HepG2 (cell line): ENCODE data around the gene AMIGO3. TPM values are rescaled to one million over a fixed set of nuclear protein-coding genes. Genes with fewer than 3 reads are reported as not detected.

Experiments used
- FOXM1 ChIP-seq: sonication (generic); formaldehyde crosslinking; IDR thresholded peaks from 2 replicates; pipeline ENCODE4 v1.5.0; 2020; ENCODE audit warnings: missing genetic modification reagents
- HNRNPL ChIP-seq: fragments of 200-400 bp; formaldehyde crosslinking; IDR thresholded peaks from 2 replicates; pipeline ENCODE4 v1.6.1; 2017; ENCODE audit warnings: mild to moderate bottlenecking, low read depth, low read length
- IRF9 ChIP-seq: sonication (generic); formaldehyde crosslinking; IDR thresholded peaks from 2 replicates; pipeline ENCODE4 v1.8.0; 2022; ENCODE audit warnings: missing genetic modification reagents, mild to moderate bottlenecking, borderline replicate concordance
- KLF9 ChIP-seq: IDR thresholded peaks from 2 replicates; pipeline ENCODE4 v1.6.1; 2016; ENCODE audit warnings: low read depth
- KMT2A ChIP-seq: sonication (generic); formaldehyde crosslinking; IDR thresholded peaks from 2 replicates; pipeline ENCODE4 v1.4.0; 2020; ENCODE audit warnings: missing genetic modification reagents
- MED13 ChIP-seq: sonication (generic); formaldehyde crosslinking; IDR thresholded peaks from 2 replicates; pipeline ENCODE4 v1.5.0; 2020; ENCODE audit warnings: missing genetic modification reagents
- MEIS2 ChIP-seq: sonication (generic); formaldehyde crosslinking; IDR thresholded peaks from 2 replicates; pipeline ENCODE4 v1.9.0; 2021; ENCODE audit warnings: mild to moderate bottlenecking, missing genetic modification reagents
- MXD4 ChIP-seq: IDR thresholded peaks from 2 replicates; pipeline ENCODE4 v1.6.1; 2016; ENCODE audit warnings: mild to moderate bottlenecking, missing biosample characterization, missing genetic modification reagents
- MXI1 ChIP-seq: IDR thresholded peaks from 3 replicates; pipeline ENCODE4 v1.6.1; 2012; ENCODE audit warnings: low read depth, low read length, inconsistent platforms, borderline replicate concordance
- SMARCE1 ChIP-seq: fragments of 450-650 bp; IDR thresholded peaks from 2 replicates; pipeline ENCODE4 v1.6.1; 2017; ENCODE audit warnings: borderline replicate concordance
- SMYD3 ChIP-seq: sonication (generic); formaldehyde crosslinking; IDR thresholded peaks from 2 replicates; pipeline ENCODE4 v1.8.1; 2023; ENCODE audit warnings: mild to moderate bottlenecking, missing genetic modification reagents
- XBP1 ChIP-seq: sonication (generic); formaldehyde crosslinking; IDR thresholded peaks from 2 replicates; pipeline ENCODE4 v1.5.0; 2020; ENCODE audit warnings: missing genetic modification reagents
- ZBTB7A ChIP-seq: sonication (generic); formaldehyde crosslinking; IDR thresholded peaks from 2 replicates; pipeline ENCODE4 v1.8.0; 2022; ENCODE audit warnings: mild to moderate bottlenecking, missing genetic modification reagents
- ZNF205 ChIP-seq: IDR thresholded peaks from 2 replicates; pipeline ENCODE4 v1.6.1; 2018; ENCODE audit warnings: missing biosample characterization, missing genetic modification reagents
- ZNF232 ChIP-seq: sonication (generic); formaldehyde crosslinking; IDR thresholded peaks from 2 replicates; pipeline ENCODE4 v1.4.0; 2020; ENCODE audit warnings: missing genetic modification reagents, borderline replicate concordance
- ZNF251 ChIP-seq: sonication (generic); formaldehyde crosslinking; IDR thresholded peaks from 2 replicates; pipeline ENCODE4 v1.9.0; 2021; ENCODE audit warnings: mild to moderate bottlenecking, missing genetic modification reagents
- ZNF468 ChIP-seq: sonication (generic); formaldehyde crosslinking; IDR thresholded peaks from 2 replicates; pipeline ENCODE4 v1.8.0; 2022; ENCODE audit warnings: mild to moderate bottlenecking, moderate library complexity, missing genetic modification reagents
- ZNF557 ChIP-seq: sonication (generic); formaldehyde crosslinking; IDR thresholded peaks from 2 replicates; pipeline ENCODE4 v1.4.0; 2020; ENCODE audit warnings: missing genetic modification reagents
- ZNF558 ChIP-seq: sonication (generic); formaldehyde crosslinking; IDR thresholded peaks from 2 replicates; pipeline ENCODE4 v1.9.0; 2022; ENCODE audit warnings: mild to moderate bottlenecking, missing genetic modification reagents, borderline replicate concordance
- ZNF660 ChIP-seq: sonication (generic); formaldehyde crosslinking; IDR thresholded peaks from 2 replicates; pipeline ENCODE4 v1.5.1; 2020; ENCODE audit warnings: mild to moderate bottlenecking, low read depth, missing genetic modification reagents, borderline replicate concordance
- polyA plus RNA-seq, 8 experiments: library from polyadenylated mRNA; depleted of rRNA in 3 of 8; stranded (reverse) in 7 of 8; unstranded in 1 of 8; fragments of >200 nt; fragmentation: Illumina TruSeq in 4 of 8; extraction: Trizol in 4 of 8; gene quantifications; 2 replicates each; pipeline versions ENCODE4 v1.2.1 to v1.2.3, GENCODE V29; 2011 to 2016; ENCODE audit warnings: low read depth in 4 of 8, missing spikeins in 1 of 8, mixed read lengths in 1 of 8; ENCODE audit not compliant: insufficient read depth in 1 of 8
- total RNA-seq, 5 experiments: library from RNA; depleted of rRNA; stranded (reverse); fragments of >200 nt; fragmentation: Illumina TruSeq; extraction: Trizol; gene quantifications; 2 replicates each; pipeline ENCODE4 v1.2.3, GENCODE V29; 2016; ENCODE audit warnings: low read depth in 1 of 5
- TF ChIP-seq, protein P1 (sequence below): IDR thresholded peaks from 2 replicates; pipeline ENCODE4 v1.6.1; 2018; ENCODE audit warnings: missing genetic modification reagents, mild to moderate bottlenecking, missing compliant biosample characterization
- TF ChIP-seq, protein P2 (sequence below): sonication (generic); formaldehyde crosslinking; IDR thresholded peaks from 2 replicates; pipeline ENCODE4 v1.4.0; 2020; ENCODE audit warnings: mild to moderate bottlenecking, missing genetic modification reagents, borderline replicate concordance
- TF ChIP-seq, protein P3 (sequence below): sonication (generic); formaldehyde crosslinking; IDR thresholded peaks from 2 replicates; pipeline ENCODE4 v1.8.1; 2023; ENCODE audit warnings: missing genetic modification reagents, mild to moderate bottlenecking, borderline replicate concordance

AMIGO3 gene
- total and polyA plus RNA-seq, 2 of the 13 experiments (the other 11 are each of a cell fraction or from before 2014, with no cell fraction given), result 0.35 TPM; not detected in 1

- TF ChIP-seq, protein P1, sequence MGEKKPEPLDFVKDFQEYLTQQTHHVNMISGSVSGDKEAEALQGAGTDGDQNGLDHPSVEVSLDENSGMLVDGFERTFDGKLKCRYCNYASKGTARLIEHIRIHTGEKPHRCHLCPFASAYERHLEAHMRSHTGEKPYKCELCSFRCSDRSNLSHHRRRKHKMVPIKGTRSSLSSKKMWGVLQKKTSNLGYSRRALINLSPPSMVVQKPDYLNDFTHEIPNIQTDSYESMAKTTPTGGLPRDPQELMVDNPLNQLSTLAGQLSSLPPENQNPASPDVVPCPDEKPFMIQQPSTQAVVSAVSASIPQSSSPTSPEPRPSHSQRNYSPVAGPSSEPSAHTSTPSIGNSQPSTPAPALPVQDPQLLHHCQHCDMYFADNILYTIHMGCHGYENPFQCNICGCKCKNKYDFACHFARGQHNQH (CRISPR knock-in tag), result no peak
- TF ChIP-seq MXD4 (peak; percentile 34; the same call in 1 of the 2 replicates), FOXM1 (CRISPR knock-in tag) (no peak), ZNF251 (CRISPR knock-in tag) (no peak), SMARCE1 (no peak), MED13 (CRISPR knock-in tag) (peak; percentile 12; the same call in 1 of the 2 replicates), HNRNPL (0 out of 2 replicates have a peak, but pooled peaks have one; percentile 47), KLF9 (CRISPR knock-in tag) (peak; percentile 70; the same call in 1 of the 2 replicates), ZBTB7A (CRISPR knock-in tag) (no peak), MXI1 (peak; percentile 55; the same call in 1 of the 3 replicates), ZNF205 (CRISPR knock-in tag) (0 out of 2 replicates have a peak, but pooled peaks have one; percentile 62), IRF9 (CRISPR knock-in tag) (peak; percentile 87), KMT2A (CRISPR knock-in tag) (peak; percentile 51; the same call in 1 of the 2 replicates), ZNF558 (CRISPR knock-in tag) (peak; percentile 60; the same call in 1 of the 2 replicates), MEIS2 (no peak; the same call in 1 of the 2 replicates), ZNF660 (no peak), SMYD3 (no peak), XBP1 (no peak), ZNF468 (CRISPR knock-in tag) (peak; percentile 81; the same call in 1 of the 2 replicates), ZNF232 (no peak), ZNF557 (no peak)
- TF ChIP-seq, protein P2, sequence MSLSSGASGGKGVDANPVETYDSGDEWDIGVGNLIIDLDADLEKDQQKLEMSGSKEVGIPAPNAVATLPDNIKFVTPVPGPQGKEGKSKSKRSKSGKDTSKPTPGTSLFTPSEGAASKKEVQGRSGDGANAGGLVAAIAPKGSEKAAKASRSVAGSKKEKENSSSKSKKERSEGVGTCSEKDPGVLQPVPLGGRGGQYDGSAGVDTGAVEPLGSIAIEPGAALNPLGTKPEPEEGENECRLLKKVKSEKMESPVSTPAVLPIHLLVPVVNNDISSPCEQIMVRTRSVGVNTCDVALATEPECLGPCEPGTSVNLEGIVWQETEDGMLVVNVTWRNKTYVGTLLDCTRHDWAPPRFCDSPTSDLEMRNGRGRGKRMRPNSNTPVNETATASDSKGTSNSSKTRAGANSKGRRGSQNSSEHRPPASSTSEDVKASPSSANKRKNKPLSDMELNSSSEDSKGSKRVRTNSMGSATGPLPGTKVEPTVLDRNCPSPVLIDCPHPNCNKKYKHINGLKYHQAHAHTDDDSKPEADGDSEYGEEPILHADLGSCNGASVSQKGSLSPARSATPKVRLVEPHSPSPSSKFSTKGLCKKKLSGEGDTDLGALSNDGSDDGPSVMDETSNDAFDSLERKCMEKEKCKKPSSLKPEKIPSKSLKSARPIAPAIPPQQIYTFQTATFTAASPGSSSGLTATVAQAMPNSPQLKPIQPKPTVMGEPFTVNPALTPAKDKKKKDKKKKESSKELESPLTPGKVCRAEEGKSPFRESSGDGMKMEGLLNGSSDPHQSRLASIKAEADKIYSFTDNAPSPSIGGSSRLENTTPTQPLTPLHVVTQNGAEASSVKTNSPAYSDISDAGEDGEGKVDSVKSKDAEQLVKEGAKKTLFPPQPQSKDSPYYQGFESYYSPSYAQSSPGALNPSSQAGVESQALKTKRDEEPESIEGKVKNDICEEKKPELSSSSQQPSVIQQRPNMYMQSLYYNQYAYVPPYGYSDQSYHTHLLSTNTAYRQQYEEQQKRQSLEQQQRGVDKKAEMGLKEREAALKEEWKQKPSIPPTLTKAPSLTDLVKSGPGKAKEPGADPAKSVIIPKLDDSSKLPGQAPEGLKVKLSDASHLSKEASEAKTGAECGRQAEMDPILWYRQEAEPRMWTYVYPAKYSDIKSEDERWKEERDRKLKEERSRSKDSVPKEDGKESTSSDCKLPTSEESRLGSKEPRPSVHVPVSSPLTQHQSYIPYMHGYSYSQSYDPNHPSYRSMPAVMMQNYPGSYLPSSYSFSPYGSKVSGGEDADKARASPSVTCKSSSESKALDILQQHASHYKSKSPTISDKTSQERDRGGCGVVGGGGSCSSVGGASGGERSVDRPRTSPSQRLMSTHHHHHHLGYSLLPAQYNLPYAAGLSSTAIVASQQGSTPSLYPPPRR (CRISPR knock-in tag), result peak; percentile 56; the same call in 1 of the 2 replicates
- TF ChIP-seq, protein P3, sequence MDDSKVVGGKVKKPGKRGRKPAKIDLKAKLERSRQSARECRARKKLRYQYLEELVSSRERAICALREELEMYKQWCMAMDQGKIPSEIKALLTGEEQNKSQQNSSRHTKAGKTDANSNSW (CRISPR knock-in tag), result no peak; the same call in 1 of the 2 replicates
These were observed 4.4 kb upstream of the AMIGO3 start, which contains the start of gene GMPPB (continued) for GRCh38 chr3:49723628-49724551.
